Activated T-cell treated with anti-CD3 and anti-CD28 coated beads, Interleukin-2, amount 50 U/mL, for 1 hour (primary cell): ENCODE results near the gene STXBP6.
"Not testable (repeated sequence)": the region's sequence is repeated elsewhere in the genome, so short reads cannot be mapped to it uniquely, and the experiment has no call there.

Experiments
- DNase-seq: peaks from one replicate; pipeline ENCODE4 v3.0.0-alpha.2; 2020

STXBP6 gene

DNA sequence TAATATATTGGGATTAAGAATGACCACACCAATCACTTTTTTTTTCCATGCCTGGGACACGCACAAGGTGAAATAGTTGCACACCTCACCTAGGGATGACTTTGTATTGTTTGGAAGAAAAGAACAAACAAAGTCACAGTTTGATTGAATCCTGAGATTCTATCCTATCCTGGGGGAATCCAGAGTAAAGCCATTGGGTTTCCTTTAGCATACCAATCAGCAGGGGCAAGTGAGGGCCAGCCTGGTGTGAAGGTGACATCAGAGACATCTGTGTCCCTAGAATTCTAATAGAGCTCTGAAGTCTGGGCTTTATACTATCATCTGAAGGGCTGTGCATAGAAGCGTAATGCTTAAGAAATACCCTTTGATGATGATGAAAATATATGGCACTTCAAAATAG is 199.9 kb downstream of the STXBP6 start:
- DNase-seq: no peak

DNA sequence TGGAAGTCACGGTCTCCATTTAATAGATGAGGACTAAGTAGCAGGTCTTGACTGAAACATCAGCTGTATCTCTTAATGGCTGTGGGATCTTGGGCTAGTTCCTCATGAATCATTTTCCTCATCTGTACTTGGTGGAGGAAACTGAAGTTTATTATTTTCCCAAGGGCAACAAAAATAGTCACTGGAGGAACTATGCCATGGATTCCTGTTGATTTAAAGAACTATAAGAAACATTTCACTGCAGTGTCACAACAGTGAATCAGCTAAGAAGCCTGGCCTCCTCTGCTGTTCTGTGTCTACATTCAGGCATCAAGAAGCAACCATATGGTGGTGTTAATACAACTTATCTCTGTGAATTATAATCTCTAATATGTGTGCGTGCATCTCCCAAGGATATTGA is 200.5 kb downstream of the STXBP6 start:
- no peak for DNase-seq

DNA sequence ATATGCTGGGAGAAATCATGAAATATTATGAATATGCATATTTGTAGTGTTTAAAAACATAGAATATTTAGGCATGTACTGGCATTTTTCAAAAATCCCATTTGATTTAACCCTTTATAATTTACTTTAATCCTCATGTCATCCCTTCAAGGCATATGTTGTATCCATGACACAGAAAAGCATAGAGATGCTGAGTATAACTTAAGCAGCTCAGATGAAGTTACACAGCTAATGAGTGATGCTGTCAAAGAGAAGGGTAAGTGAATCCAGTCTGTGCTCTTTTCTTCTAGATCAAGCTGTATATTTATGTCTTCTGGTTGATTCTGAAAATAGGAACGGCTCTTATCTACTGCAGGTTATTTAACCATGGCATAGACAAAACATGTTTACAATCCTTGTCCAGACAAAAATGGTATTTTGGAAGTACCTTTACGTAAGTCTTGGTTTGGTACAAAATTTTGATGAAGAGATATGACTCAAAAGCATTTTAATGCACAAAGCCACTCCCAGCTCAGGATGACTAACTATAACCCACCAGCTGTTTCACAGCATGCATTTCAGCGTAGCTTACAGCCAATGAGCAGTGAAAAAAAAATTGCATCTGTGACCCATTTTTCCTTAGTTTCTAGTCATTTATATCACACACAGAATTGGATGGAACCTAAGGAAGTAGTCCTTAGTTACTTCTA is 201.7 kb downstream of the STXBP6 start:
- no peak for DNase-seq

DNA sequence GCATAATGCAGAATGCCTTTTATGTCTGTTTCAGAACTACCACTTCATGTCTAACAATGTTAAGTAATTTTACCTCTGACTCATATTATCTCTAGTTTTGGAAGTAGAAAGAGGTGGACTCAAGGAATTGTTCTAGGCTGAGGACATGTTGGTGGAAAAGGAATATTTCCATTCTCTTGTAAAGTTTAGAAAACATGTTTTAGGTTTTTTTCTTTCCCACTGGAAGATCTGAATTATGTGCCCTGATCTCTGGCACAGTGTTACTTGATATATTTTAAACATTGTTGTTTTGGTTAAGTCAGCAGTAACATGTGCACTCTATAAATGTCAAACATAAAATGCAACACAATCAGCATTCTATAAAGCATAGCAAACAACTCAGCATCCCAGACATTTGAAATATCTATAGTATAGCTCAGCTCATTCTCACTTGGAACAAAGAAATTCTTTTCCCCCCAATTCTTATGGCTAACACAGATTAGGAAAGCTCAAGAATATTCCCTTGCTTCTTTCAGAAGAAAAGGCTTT is 202.3 kb downstream of the STXBP6 start:
- DNase-seq: no peak

DNA sequence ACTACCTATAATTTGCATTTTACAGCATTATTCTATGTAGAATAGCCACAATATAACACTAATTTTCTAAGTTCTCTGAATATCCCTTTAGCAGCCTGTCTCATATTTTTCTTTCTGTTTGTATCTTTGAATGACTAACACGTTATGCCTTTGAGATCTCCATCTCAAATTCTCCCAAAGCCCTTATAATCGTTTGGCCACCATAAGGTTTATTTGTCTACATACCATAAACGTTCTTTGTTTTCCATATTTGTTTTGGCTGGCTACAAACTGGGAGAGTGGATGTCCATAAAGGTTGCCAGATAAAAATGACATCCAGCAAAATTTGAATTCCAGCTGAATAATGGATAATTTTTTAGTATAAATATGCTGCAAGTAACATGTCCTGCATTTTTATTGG is 203.7 kb downstream of the STXBP6 start:
- DNase-seq: no peak

DNA sequence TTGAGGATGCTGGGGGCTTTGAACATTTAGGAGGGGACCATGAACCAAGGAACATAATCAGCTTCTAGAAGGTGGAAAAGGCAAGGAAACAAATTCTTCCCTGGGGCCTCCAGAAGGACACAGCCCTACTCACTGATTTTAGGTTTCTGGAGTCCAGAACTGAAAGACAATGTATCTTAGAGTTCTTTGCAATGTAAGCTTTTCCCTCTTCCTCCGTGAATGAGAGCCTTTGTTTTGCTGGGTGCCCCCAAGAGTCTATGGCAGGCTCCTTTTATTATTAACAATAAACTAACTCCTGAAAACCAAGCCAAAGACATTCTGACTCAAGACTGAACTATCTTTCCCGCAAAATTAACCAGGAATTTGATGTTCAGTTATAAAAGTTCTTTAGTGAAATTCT is 204.1 kb downstream of the STXBP6 start:
- no peak for DNase-seq

DNA sequence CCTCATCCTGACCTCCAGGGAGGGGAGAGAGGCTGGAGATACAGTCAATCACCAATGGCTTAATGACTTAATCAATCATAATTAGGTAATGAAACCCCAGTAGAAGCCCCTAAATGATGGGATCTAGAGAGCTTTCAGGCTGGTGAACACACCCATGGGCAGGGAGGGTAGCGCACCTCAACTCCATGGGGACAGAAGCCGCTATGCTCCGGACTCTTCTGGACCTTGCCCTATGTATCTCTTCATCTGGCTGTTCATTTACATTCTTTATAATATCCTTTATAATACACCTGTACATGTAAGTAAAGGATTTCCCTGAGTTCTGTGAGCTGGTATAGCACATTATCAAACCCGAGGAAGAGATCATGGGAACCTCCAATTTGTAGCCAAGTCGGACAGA is 205.9 kb downstream of the STXBP6 start:
- no peak for DNase-seq

DNA sequence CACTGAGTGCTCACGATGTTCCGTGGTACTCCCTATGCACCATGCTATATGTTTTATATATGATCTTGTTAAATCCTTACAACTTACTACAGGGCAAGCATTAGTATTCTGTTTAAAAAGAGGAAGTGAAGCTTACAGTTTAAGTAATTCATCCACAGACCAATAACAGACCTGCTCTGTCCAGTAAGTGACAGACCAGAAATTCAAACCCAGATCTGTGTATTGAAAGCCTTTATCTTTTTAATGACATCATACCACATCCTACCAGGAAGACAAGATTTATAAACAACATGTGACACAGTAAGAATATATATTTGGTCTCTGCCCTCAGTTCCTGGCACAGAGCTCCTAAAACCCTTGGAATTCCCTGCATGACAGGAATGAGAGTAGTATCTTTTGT is 206.5 kb downstream of the STXBP6 start:
- no peak for DNase-seq

DNA sequence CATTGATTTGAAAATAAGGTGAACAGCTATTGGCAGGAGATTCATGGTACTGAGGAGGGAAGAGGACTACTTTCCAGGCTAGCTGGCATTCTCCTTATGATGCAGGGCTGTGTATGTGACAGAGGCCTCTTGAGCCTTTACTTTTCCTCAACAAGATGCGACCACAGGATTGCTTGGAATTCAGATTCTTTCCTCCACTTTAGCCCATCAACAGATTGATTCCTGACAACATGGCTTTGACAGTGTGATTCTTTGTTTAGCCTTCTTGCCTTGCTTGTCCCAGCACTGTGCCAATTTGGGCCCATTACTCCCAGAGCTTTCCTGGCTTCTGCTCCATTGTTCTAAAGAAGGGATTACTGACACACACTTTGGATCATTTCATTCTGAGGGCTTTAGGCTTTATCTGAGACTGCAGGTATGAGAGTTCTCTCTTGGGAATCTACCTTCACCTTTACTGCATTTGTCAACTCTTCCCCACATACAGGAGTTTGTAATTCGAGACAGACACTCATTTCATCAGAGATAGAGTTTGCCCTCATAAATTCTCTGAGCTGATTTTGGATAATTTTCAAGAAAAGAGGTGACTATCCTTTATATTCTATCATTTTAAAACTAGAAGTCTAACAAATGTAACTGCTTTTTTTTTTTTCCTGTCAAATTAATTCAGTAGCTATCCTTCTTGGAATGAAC is 209.6 kb downstream of the STXBP6 start:
- no peak for DNase-seq

DNA sequence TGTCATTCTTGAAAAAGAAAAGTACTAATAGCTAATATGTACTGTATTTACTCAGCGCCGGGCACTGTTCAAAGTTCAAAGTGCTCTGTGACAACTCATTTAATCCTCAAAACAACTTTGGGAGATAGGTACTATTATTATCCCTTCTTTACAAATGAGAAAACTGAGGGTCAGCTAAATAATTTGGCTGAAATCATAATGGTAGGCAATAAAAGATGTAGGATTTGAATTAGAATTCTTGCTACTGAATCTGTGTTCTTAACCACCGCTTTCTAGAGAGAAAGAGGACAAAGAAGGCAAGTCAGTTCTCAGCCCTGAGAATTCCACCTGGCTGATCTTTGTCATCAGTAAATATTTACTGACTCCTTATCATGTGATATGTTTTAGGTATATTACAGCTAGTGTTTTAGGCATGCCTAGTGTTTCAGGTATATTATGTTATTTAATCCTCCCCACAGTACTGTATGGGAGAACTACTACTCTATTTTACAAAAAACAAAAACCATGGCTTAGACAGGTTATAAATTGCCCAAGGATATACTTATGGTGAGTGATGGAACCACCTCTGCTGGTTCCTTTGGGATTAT is 210.2 kb downstream of the STXBP6 start:
- DNase-seq: no peak

DNA sequence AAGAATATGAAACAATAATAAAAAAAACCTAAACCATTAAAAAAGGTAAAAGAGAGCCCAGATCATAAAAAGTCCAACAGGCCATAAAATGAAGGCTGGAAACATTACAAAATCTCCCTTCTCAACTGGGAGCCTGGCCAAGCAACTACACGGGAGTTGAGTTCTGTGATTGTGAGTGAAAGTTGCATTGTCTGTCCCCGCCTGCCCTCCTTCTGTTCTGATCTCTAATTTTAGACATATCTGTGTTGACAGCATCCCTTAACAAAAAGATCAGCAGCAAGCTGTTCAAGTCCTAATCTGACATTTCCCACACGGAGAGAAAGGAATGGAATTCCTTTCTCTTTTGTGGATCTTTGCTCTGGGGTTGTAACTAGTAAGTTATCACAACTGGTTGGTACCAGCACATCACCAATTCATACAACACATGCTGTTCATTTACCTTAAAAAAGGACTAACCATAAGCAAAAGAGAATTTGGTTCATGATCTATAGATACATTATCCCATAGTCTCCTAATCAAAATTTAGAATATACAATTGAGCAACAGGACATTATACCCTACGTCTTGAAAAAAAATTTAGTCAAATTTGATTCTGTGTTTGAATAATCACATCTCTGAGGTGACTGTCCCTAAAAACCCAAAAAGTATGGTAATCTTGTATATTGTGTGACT is 210.9 kb downstream of the STXBP6 start:
- no peak for DNase-seq

DNA sequence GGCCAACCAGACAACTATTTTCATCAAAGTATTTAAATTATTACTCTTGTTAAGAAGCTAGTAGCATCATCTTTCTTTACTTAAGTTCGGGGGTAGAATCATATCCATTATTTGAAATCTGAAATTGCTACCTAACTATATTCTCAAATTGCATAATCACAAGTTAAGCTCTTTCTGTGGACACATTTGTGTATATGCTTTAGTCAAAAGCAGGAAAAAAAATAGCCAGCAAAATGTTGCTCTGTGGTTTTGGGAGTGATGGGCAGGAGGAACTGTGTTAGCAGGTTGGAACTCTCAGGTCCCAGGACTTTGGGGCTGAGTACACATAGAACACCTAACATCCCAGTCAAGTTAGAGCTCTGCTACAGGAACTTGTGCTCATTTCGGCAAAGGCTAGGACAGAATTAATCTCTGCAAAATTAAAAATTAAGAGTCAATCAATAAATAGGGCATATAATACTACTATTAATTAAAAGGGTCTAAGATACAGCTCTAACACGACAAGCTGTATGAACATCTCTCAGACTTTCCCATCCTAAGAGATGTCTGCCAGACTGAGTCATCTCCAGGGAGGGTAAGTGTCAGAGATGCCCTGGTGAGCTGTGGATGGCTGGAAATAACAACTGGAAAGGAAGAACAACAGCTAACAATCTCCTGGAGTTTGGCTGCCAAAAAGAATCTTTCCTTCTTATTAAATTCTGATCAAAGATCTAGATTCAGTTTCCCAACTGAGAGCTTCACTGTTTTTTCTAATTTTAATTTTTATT is 212.5 kb downstream of the STXBP6 start:
- no peak for DNase-seq

DNA sequence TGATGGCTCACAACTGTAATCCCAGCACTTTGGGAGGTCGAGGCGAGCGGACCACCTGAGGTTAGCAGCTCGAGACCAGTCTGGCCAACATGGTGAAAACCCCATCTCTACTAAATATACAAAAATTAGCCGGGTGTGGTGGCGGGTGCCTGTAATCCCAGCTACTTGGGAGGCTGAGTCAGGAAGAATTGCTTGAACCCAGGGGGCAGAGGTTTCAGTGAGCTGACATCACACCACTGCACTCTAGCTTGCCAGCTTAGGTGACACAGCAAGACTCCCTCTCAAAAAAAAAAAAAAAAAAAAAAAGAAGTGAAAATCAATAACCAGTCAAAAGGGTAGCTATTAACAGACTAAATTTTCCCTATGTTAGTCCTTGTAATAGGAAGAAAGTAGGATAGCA is 213.6 kb downstream of the STXBP6 start:
- not testable (repeated sequence) for DNase-seq

DNA sequence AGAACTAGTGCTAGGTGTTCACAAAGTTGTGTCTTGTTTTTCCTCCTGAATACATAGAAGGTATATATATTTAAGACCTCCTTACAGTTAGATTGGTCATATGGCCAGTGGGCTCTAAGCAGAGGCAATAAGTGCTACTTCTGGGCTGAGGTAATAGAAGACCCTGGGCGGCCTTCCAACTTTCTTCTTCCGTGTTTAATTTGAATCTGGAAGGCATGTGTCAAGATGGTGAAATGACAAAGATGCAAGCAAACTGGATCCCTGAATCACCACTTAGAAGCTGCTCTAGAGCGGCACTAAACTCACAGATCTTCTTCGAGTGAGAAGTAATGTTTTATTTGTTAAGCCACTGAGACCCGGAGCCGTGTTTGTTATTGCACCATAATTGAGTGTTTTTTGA is 215.0 kb downstream of the STXBP6 start:
- DNase-seq: no peak

DNA sequence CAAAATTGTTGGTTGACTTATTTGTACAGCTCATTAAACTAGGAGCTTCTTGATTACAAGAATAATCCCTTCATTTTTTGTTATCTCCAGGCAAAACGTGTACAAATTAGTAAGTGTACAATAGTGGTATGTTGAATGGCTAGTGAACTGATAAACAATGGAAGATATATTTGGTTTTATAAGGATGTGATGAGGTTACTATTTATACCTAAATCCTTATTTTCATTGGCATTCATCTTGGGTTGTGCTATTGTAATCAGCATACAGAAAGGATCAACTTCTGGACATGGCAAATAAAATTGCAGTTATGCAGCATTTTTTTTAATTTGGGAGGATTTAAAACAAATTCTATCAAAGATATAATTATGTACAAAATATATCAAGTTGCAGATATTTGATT is 216.6 kb downstream of the STXBP6 start:
- no peak for DNase-seq

DNA sequence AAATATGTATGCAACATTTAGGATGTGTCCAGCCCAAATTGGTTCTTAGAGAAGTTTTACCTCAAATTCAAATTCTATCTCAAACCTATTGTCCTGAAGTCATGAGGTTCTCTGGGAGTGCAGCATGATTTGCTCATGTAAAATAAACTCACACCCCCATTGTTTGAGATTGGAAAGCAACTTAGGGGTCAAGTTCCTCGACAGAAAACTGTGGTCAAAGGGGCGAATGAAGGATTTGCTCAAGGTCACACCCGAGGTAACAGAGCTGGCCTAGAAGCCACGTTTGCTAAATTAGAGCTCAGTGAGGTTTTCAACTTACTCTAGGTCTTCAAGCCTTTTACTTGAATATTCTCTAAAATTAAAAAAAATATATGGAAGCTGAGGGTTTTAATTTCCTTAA is 218.3 kb downstream of the STXBP6 start:
- no peak for DNase-seq

DNA sequence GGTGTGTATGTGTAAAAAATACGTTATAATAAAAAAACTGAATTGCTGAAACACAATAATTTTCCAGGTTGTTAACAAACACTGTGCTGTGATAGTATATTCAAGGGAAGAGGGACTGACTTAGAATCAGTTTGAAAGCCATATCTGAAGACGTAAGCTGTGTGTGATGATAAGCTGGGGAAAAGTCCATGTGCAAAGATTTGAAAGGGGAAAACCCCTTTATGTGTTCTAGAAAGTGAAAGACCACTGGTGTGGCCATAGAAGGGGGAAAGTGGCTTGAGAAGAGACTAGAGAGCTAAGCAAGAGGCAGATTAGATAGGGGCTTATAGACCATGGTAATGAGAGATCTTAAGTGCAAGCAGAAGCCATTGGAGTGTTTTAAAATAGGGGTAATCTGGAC is 220.1 kb downstream of the STXBP6 start:
- DNase-seq: no peak

DNA sequence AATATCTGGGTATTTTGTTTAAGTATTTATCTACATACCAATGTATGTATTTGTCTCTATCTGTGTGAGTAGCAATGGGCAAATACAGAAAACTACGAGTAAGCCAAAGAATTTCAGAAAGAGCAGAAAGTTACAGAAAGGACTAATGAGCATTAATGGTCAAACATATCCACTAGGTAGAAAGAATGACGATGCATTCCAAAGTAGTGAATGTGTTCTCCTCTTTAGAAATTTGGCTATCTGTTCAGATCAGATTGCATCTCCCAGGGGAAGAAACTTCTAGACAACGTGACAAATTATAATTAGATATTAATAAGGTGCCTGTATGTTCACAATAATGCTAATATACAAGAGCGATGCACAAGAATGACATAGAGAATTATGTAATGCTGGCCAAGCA is 221.5 kb downstream of the STXBP6 start:
- no peak for DNase-seq

DNA sequence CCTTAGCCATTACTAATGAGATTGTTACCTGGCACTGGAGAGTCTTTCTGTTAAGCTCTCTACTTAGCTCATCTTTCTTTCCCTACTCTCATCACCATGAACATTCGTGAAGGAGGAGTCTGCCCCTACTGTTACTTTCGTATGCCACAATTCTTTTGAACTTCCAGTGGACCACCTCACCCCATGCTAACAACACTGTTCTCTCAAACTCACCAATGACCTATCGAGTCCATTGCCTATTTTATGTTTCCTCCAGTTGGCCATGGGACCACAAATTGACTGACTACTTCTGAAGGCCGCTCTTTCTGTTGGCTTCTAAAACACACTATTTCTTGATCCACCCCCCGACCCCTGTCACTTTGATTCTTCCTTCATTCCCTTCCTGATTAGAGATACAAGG is 223.6 kb downstream of the STXBP6 start:
- no peak for DNase-seq

DNA sequence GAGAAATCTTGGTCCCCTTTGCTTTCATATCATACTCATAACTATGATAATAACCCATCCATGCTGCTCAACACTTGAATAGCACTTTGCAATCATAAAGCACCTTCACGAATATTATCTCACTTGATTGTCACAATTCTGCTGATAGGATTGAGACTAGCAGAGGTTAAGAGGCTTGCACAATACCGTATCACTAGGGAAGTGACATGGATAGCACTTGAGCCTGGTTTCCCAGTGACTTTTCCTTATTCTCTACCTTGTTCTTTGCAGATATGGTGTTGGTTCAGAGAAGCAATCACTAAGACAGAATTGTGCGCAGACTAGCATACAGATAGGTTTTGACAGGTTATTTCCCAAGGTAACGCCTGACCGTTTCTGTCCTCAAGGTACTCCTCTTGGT is 229.3 kb downstream of the STXBP6 start:
- DNase-seq: no peak

DNA sequence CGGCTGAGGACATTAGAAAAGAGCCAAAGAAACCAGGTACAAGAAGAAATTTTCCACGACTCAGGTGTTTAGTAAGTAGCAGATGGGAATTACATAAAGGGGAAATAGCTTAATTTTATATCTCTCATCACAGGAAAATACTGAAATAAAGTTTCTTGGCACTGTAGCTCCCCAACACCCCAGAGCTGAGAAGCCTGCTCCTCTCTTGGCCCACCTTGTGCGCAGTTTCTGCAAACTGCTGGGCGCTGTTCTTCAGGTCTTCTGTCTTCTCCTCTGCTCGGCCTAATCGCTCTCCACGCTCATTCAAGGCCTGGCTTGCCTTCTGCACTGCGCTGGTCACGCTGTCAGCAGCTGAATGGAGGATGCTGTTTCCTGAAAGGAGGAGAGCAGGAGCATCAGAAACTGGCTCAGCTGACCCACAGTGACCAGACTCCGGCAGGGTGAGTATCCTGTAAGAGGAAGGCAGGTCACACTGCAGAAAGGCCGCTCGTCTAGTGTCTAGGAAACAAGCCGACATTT is 231.1 kb downstream of the STXBP6 start:
- no peak for DNase-seq

DNA sequence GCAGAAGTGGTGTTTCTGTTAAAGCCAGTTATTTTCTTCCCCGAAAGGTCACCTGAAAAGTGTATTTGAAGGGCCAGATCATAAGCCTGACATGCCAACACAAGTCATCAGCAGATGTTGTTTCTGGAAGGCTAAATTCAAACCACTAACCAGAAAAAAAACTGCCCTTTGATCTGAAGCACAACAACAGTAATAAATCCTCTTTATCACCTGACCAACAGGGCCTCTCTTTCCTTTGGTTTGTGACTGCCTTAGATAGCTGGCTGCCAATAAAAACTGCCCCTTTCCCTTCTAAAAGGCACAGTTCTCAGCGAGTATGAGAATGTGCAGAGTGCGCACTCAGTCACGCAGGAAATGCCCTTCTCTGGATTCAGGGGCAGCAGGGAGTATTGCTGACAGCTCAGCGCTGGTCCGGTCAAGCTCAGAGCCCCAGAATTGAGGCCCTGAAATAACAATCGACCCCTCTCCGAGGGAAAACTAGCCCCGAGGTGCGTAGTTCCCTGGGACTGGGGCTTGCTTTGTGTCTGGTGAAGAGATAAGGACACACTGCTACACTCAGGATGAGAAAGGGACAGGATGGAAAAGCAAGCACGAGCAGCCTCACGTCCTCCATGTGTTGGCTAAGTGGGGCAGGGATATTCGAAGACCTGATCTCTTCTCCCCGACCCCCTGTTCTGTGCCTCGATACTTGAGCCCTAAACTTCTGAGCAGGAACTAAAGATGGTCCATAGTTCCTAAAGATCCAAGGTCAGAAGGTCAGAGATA is 231.7 kb downstream of the STXBP6 start:
- DNase-seq: no peak
